ENCODE measurements around the gene NTM. TPM values are rescaled to one million over a fixed set of nuclear protein-coding genes. Genes with fewer than 3 reads are reported as not detected.

Gene NTM
- total and polyA plus RNA-seq, 2 of the 8 experiments (the other 6 are each of a cell fraction or from before 2014, with no cell fraction given): 13.4 to 20.0 TPM

GRCh38 chr11:132064987-132065620 lies 694.7 kb downstream of the NTM start:
- Histone ChIP-seq H2BK120ac (replicated peaks; ENCODE audit: low read depth, low read length) (no peak overlapping the region), H3K4me2 (ENCODE audit: insufficient read depth in 1 of 2, low read depth in 2 of 2, low read length in 2 of 2) (no peak overlapping the region), H3K79me2 (ENCODE audit: control insufficient read depth in 1 of 2, insufficient read depth in 2 of 2, low read length in 2 of 2) (no peaks in the 10 kb centered on the region), H3K79me1 (ENCODE audit: low read depth, low read length) (no peaks in the 10 kb centered on the region), H3K4ac (replicated peaks; ENCODE audit: insufficient read length, low read depth, low read length) (no peak overlapping the region), H3K9me3 (ENCODE audit: insufficient read depth in 2 of 2, low read depth in 1 of 2, low read length in 1 of 2) (peaks cover 0 to 5% of the 10 kb centered on the region in 2 experiments; a peak in 3 of 4 replicates), H3K27ac (ENCODE audit: low read depth, low read length) (no peak overlapping the region), H3K9ac (replicated peaks in 1 of 4; ENCODE audit: extremely low read depth in 1 of 4, low read depth in 3 of 4, low read length in 3 of 4) (no peak overlapping the region), H3K23me2 (ENCODE audit: low read depth, low read length) (no peaks in the 10 kb centered on the region), H3K4me1 (replicated peaks in 1 of 4; ENCODE audit: control insufficient read depth in 3 of 4, insufficient read depth in 4 of 4, low read length in 3 of 4) (no peaks in the 10 kb centered on the region), H3K27me3 (replicated peaks in 1 of 4; ENCODE audit: control insufficient read depth in 3 of 4, extremely low read depth in 1 of 4, insufficient read depth in 3 of 4, low read length in 3 of 4) (peaks cover 0 to 2% (median 0%) of the 10 kb centered on the region in 4 experiments; a peak in 1 of 7 replicates), H4K20me1 (replicated peaks in 1 of 2; ENCODE audit: control insufficient read depth in 1 of 2, insufficient read depth in 2 of 2, low read length in 2 of 2) (no peaks in the 10 kb centered on the region), H3K14ac (ENCODE audit: insufficient read length) (no peak overlapping the region), H2BK5ac (ENCODE audit: low read depth, low read length) (no peak overlapping the region), H3K56ac (replicated peaks; ENCODE audit: insufficient read length, low read depth, low read length) (no peak overlapping the region), H3K36me3 (ENCODE audit: control insufficient read depth in 2 of 4, insufficient read depth in 4 of 4, low read length in 3 of 4) (no peaks in the 10 kb centered on the region; a peak in 2 of 8 replicates), H3K18ac (ENCODE audit: extremely low read depth, low read length) (no peak overlapping the region), H2AK5ac (ENCODE audit: low read depth, low read length) (no peak overlapping the region), H3K23ac (ENCODE audit: insufficient read length) (no peak overlapping the region), H2BK20ac (ENCODE audit: low read length) (no peak overlapping the region), H2AFZ (ENCODE audit: low read length) (no peak overlapping the region), H3K4me3 (ENCODE audit: extremely low read depth in 1 of 4, insufficient read depth in 2 of 4, low read depth in 3 of 4, low read length in 4 of 4) (no peak overlapping the region), H4K8ac (ENCODE audit: extremely low read depth, insufficient read depth, low read length) (no peak overlapping the region), H4K5ac (ENCODE audit: insufficient read length, low read depth, low read length) (no peak overlapping the region), H4K91ac (replicated peaks; ENCODE audit: insufficient read length, low read length) (no peak overlapping the region), H2BK15ac (ENCODE audit: low read length) (no peak overlapping the region), H2BK12ac (ENCODE audit: low read depth, low read length) (no peak overlapping the region)
- 95% methylated on average over 4 of the region's 4 CpGs; no CpG with 5 or more reads in 1 of the 2 experiments for WGBS, 2 experiments (ENCODE audit: extremely low coverage in 1 of 2, insufficient coverage in 1 of 2, insufficient read length in 1 of 2, insufficient replicate concordance in 2 of 2, low coverage in 1 of 2, low lambda C conversion rate in 2 of 2, missing lambda C conversion rate in 1 of 2)
- ChIA-PET CTCF (ENCODE audit: partially characterized antibody) (no interaction called here), POLR2A (ENCODE audit: partially characterized antibody) (no interaction called here)
- no peak for FAIRE-seq
- TF ChIP-seq CHD2 (IDR thresholded peaks at IDR 0.05; ENCODE audit: low read length): no peak
- no peak for TF ChIP-seq TBP (IDR thresholded peaks at IDR 0.05; ENCODE audit: low read depth, low read length)
- no peak for TF ChIP-seq PHF8 (conservative IDR thresholded peaks at IDR 0.05; ENCODE audit: low read depth, low read length)
- TF ChIP-seq SIRT6 (IDR thresholded peaks at IDR 0.05; ENCODE audit: low read length): no peak
- no peak for TF ChIP-seq HDAC6 (IDR thresholded peaks at IDR 0.05; ENCODE audit: low read depth, low read length)
- no peak for TF ChIP-seq EZH2 (IDR thresholded peaks at IDR 0.05; ENCODE audit: low read depth, low read length, severe bottlenecking)
- TF ChIP-seq TAF1 (IDR thresholded peaks at IDR 0.05; ENCODE audit: low read depth, low read length): no peak
- no peak for TF ChIP-seq TCF12 (IDR thresholded peaks at IDR 0.05; ENCODE audit: low read depth, low read length)
- DNase-seq (ENCODE audit: low read depth in 1 of 2, low spot score in 2 of 2): no peak
